TTC549 (cell line): ENCODE results near the gene GREB1.

ENCODE experiments used
- FAIRE-seq: peaks from 2 replicates; lab custom pipeline; 2012; peaks lifted over from hg19 to GRCh38; lab: Jason Lieb, UNC

Gene GREB1

DNA sequence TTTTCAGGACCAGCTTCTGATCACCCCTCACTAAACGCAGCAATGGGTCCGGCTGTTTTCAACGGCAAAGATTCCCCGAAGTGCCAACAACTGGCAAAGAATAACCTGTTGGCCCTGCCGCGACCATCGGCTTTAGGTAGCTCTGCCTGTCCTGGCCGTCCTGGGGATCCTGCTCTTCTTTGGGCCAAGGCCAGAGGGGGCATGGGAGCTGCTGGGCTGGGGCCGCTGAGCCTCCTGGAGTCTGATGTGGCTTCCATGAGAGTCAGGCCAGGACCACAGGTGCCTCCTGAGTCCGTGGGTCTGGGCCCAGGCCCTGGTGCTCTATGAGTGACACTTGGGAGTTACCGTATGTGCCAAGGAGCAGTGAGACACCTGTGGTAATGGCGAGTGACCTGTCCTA lies 46.9 kb downstream of the GREB1 start:
- no peak for FAIRE-seq

GRCh38 chr2:11581124-11581796 lies 47.4 kb downstream of the GREB1 start:
- no peak for FAIRE-seq

- FAIRE-seq = no peak
These were observed 48.2 kb downstream of the GREB1 start for GRCh38 chr2:11581797-11582611.

DNA sequence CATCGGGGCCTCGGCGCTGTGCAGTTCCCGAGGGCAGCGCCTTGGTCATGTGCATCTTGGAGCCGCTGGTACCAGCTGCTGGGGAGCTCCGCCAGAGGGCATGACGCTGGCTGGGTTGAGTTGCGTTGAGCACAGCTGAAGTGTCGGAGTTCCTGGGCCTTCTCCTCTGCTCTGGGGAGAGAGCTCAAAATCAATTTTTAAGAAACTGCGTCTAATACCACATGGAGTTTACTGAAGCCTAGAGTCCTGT lies 48.7 kb downstream of the GREB1 start:
- peak; percentile 34 for FAIRE-seq

DNA sequence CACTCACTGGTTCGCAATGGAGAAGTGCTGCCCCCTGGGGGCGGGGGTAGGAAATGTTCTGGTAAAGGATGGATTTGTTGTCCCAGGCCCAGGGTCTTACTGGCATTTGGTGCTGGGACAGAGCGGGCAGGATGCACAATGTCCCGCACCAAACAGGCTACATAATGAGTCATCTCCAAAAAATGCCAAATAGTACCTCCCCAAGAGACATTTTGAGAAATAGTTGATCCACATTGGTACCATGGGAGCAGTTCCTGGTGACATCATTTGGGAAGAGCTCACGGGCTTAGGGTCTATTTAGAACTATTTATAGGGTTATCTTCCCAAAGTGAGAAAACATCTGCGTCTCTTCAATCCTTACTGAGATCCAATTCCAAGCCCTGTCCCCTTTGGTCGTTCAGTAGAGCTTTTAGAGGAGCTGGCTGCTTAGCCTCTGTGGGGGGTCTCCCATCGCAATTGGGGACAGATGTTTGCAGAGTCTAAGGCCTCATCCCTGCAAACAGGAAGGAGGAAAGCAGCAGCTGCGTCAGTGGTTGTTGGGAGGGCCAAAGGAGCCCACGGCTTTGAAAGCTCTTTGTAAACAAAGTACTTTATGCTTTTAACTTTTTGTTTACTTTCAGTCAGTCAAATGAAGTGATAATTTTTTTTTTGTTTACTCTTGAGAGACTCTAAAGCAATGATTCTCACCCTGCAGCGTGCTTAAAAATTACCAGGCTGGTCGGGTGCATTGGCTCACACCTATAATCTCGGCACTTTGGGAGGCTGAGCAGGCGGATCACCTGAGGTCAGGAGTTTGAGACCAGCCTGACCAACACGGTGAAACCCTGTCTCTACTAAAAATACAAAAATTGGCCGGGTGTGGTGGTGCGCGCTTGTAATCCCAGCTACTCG lies 49.3 kb downstream of the GREB1 start:
- no peak for FAIRE-seq

GRCh38 chr2:11583840-11584524 lies 50.1 kb downstream of the GREB1 start:
- peak; percentile 86 for FAIRE-seq

- no peak for FAIRE-seq
These were observed 50.7 kb downstream of the GREB1 start for GRCh38 chr2:11584525-11585056.

GRCh38 chr2:11585071-11585470 lies 51.2 kb downstream of the GREB1 start:
- no peak for FAIRE-seq

- FAIRE-seq = no peak
These were observed 54.6 kb downstream of the GREB1 start for GRCh38 chr2:11588228-11589110.

DNA sequence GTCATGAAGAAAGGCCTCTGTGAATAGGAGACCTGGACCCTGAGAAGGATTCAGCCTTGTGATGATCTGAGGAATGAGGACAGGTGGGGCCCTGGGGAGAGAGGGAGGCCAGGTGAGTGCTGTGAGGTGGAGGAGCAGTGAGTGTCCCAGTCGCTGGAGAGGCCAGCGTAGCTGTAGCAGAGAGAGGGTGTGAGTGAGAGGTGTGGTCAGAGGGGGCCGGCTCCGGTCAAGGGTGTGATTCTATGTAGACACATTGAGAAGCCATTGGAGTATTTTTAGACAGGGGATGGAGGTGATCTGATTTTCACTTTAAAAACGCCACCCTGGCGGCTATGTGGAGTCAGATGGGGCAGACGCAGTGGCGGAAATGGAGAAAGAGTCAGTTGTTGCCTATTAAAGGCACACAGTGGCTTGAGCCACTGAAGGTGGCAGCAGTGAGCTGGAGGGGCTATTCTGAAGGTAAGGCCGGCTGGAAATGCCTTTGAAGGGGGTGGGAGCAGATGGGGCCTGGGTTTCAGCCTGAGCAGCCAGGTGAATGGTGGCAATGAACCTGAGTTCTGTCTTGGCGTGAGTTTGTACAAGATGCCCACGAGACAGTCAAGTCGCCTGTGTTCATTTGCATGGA lies 55.6 kb downstream of the GREB1 start:
- FAIRE-seq = no peak

GRCh38 chr2:11590193-11590592 lies 56.3 kb downstream of the GREB1 start:
- no peak for FAIRE-seq

DNA sequence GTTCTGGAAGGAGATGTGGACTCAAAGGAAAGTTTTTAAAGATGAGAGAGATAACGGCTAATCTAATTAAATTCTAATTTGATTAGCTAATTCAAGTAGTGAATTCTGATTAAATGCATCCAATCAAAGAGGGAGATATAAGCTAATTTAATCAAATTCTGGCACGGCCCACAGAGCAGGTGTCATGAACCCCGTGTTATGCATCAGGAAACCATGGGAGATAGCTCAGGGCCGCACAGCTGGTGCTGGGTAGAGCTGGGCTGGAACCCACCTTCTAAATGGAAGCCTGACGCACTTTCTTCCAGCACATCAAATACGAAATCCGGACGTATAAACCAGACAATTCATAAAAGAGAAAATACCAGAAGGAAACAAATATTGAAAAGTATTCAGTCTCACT lies 57.2 kb downstream of the GREB1 start:
- no peak for FAIRE-seq

DNA sequence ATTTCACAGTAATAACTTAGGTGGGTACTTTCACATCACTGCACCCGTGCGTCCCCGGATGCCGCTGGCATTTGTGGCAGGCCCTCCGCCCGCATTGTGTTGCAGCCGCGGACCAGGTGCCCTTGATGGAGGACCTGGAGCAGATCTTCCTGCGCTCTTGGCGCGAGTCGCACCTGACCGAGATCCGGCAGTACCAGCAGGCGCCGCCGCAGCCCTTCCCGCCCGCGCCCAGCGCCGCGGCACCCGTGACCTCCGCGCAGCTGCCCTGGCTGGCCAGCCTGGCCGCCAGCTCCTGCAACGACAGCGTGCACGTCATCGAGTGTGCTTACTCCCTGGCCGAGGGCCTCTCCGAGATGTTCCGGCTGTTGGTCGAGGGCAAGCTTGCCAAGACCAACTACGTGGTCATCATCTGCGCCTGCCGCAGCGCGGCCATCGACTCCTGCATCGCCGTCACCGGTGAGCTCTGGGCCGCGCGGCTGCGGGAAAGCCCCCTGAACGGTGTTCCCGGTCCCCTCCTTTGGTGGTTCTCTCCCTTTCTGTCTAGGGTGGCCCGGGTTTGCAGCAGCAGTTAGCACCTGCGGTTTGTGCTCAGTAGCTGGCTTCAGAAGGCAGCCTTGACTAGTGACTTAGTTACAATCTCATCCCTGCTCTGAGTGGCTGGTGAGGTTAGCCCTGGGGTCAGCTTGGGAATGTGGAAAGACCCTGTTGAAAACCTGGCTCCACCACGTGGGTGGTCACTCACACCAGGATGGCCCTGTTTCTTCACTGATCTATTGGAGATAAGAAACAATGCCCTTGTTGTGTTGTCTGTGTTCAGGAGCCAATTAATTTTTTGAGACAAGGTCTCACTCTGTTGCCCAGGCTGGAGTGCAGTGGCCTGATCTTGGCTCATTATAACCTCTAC lies 59.1 kb downstream of the GREB1 start:
- no peak for FAIRE-seq

DNA sequence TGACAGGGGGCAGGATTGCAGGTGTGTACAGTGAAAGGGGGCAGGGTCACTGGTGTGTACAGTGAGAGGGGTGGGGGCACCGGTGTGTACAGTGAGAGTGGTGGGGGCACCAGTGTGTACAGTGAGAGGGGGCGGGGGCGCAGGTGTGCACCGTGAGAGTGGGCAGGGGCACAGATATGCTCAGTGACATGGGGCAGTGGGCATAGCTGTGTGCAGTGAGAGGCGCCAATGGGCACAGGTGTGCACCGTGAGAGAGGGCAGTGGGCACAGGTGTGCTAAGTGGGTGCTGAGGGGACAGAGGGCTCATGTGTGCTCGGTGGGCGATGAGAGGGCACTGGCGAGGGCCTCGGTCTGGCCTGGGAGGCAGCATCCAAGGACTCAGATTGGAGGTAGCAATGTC lies 63.0 kb downstream of the GREB1 start:
- no peak for FAIRE-seq

DNA sequence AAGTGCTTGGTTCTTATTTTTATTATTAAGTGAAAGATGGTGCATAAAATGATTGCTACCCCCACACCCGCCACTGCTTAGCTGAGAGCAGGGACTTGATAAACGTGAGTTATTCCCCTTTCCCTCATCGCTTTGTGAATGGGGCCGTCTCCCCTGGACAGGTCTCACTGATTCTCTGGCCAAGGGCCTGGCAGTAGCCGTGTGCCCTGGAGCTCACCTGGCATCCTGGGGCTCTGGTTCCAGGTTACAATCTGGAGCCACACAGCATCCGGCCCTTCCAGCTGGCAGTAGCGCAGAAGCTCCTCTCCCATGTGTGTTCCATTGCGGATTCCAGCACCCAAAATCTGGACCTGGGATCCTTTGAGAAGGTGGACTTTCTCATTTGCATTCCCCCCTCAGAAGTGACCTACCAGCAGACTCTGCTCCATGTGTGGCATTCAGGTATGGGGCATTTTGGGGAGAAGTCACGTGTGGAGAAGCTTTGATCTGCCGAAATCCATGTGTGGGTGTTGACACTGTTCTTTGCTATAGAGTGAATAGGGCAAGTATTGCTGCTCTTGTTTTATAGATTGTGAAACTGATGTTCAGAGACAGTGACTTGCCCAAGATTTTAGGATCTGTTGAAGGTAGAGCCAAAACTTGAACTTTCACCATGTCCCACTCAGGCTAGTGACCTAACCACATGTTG lies 63.8 kb downstream of the GREB1 start:
- FAIRE-seq = no peak

- no peak for FAIRE-seq
These were observed 64.4 kb downstream of the GREB1 start for GRCh38 chr2:11598228-11598731.

DNA sequence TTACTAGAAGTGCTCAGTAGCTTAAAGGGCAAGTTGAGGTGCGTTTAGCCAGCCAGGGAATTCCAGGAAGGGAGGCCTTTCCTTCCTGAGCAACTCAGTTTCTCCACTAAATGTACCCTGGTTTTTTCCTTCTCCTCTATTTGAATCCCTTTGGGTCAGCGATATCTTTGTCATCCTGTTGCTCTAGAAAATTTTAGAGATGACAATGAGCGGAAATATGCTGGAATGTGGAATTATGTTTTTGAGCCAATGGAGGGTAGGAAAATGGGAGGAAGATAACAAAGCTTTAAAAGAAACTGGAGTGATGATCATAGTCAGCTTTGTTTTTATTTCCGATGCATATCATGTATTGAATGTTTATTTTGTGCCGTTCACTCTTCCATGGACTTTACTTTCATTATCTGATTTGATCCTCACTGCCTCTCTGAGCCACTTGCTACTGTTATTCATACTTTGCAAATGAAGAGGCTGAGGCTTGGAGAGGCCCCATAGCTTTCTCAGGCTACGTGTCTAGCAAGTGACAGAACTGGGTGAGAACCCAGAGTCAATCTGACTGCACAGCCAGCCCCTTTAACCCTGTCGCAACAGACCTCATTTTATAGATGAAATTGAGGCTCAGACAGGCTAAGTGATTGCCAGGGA lies 68.8 kb downstream of the GREB1 start:
- no peak for FAIRE-seq

DNA sequence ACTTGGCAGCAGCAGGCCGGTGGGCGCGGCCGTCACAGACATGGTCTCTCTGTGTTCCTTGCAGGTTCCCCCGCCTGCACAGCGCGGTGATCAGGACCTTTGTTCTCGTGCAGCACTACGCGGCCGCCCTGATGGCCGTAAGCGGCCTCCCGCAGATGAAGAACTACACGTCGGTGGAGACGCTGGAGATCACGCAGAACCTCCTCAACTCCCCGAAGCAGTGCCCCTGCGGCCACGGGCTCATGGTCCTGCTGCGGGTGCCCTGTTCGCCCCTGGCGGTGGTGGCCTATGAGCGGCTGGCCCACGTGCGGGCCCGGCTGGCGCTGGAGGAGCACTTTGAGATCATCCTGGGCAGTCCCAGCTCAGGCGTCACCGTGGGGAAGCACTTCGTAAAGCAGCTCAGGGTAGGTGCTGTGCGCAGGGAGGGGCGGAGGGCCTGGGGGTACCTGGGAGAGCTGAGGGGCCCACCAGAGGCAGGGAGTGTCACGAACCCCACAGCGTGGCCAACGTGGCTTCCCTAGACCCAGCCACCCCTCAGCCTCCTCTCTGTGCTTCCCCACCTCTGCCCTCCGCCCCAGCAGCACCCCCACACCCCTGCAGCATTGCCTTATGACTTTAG lies 76.9 kb downstream of the GREB1 start:
- FAIRE-seq = no peak
